HL-60 (cell line): ENCODE measurements around the gene SCNN1G.

Experiments
- DNase-seq, 2 experiments: peaks; one replicate each; pipeline ENCODE4 v3.0.0-alpha.2; 2010 to 2020; ENCODE audit warnings: low read depth in 1 of 2, low spot score in 1 of 2
- H3K27ac ChIP-seq: fragments of 250-450 bp; sonication (Bioruptor Pico); replicated peaks from 2 replicates; pipeline ENCODE4 v1.5.1; 2020; ENCODE audit warnings: mild to moderate bottlenecking, moderate library complexity
- H3K27me3 ChIP-seq: fragments of 250-450 bp; sonication (Bioruptor Pico); 2 replicates; pipeline ENCODE4 v1.5.1; 2021; ENCODE audit warnings: mild to moderate bottlenecking, moderate library complexity; ENCODE audit not compliant: insufficient read depth, poor library complexity, severe bottlenecking
- H3K4me3 ChIP-seq: replicated peaks from 2 replicates; pipeline ENCODE4 v1.5.1; 2011; ENCODE audit warnings: mild to moderate bottlenecking, control low read depth, low read length; ENCODE audit not compliant: insufficient read depth
- GABPA ChIP-seq: IDR thresholded peaks from 2 replicates; pipeline ENCODE4 v1.6.1; 2012; ENCODE audit warnings: low read depth
- POLR2AphosphoS5 ChIP-seq: IDR thresholded peaks from 2 replicates; pipeline ENCODE4 v1.6.1; 2012; ENCODE audit warnings: low read depth
- SPI1 ChIP-seq: IDR thresholded peaks from 2 replicates; pipeline ENCODE4 v1.6.1; 2012; ENCODE audit warnings: low read depth, mild to moderate bottlenecking, borderline replicate concordance
- TF ChIP-seq, protein P1 (sequence below): IDR thresholded peaks from 2 replicates; pipeline ENCODE4 v1.6.1; 2012; ENCODE audit warnings: low read depth; ENCODE audit not compliant: insufficient replicate concordance
- TF ChIP-seq, protein P2 (sequence below): IDR thresholded peaks from one replicate; pipeline ENCODE4 v1.5.1; 2011; ENCODE audit warnings: low read length, control low read depth, inconsistent platforms; ENCODE audit not compliant: insufficient read depth

SCNN1G gene

DNA sequence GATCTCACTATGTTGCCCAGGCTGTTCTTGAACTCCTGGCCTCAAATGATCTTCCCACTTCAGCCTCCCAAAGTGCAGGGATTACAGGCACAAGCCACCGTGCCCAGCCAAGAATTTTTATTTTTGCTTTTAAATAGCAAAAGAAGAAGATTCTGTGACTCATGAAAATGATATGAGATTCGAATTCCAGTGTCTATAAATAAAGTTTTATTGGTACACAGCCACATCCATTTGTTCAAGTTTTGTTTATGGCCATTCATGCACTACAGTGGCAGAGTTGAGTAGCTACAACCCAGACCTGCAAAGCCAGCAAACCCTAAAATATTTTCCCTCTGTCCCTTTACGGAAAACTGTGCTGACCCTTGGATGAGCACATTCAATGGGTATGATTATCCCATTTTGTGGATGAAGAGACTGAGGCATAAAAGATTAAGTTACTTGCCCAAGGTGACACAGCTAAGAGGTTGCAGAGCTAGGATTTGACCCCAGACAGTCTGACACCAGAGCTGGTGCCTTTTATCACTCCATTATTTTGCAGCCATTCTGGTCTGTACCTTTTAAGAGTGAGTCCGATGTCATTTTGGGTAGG is 34.2 kb downstream of the SCNN1G start:
- DNase-seq, result no peak
- TF ChIP-seq SPI1 (no peak), POLR2AphosphoS5 (no peak)
- TF ChIP-seq, protein P1, sequence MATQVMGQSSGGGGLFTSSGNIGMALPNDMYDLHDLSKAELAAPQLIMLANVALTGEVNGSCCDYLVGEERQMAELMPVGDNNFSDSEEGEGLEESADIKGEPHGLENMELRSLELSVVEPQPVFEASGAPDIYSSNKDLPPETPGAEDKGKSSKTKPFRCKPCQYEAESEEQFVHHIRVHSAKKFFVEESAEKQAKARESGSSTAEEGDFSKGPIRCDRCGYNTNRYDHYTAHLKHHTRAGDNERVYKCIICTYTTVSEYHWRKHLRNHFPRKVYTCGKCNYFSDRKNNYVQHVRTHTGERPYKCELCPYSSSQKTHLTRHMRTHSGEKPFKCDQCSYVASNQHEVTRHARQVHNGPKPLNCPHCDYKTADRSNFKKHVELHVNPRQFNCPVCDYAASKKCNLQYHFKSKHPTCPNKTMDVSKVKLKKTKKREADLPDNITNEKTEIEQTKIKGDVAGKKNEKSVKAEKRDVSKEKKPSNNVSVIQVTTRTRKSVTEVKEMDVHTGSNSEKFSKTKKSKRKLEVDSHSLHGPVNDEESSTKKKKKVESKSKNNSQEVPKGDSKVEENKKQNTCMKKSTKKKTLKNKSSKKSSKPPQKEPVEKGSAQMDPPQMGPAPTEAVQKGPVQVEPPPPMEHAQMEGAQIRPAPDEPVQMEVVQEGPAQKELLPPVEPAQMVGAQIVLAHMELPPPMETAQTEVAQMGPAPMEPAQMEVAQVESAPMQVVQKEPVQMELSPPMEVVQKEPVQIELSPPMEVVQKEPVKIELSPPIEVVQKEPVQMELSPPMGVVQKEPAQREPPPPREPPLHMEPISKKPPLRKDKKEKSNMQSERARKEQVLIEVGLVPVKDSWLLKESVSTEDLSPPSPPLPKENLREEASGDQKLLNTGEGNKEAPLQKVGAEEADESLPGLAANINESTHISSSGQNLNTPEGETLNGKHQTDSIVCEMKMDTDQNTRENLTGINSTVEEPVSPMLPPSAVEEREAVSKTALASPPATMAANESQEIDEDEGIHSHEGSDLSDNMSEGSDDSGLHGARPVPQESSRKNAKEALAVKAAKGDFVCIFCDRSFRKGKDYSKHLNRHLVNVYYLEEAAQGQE, result no peak
- TF ChIP-seq, protein P2, sequence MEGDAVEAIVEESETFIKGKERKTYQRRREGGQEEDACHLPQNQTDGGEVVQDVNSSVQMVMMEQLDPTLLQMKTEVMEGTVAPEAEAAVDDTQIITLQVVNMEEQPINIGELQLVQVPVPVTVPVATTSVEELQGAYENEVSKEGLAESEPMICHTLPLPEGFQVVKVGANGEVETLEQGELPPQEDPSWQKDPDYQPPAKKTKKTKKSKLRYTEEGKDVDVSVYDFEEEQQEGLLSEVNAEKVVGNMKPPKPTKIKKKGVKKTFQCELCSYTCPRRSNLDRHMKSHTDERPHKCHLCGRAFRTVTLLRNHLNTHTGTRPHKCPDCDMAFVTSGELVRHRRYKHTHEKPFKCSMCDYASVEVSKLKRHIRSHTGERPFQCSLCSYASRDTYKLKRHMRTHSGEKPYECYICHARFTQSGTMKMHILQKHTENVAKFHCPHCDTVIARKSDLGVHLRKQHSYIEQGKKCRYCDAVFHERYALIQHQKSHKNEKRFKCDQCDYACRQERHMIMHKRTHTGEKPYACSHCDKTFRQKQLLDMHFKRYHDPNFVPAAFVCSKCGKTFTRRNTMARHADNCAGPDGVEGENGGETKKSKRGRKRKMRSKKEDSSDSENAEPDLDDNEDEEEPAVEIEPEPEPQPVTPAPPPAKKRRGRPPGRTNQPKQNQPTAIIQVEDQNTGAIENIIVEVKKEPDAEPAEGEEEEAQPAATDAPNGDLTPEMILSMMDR, result no peak

DNA sequence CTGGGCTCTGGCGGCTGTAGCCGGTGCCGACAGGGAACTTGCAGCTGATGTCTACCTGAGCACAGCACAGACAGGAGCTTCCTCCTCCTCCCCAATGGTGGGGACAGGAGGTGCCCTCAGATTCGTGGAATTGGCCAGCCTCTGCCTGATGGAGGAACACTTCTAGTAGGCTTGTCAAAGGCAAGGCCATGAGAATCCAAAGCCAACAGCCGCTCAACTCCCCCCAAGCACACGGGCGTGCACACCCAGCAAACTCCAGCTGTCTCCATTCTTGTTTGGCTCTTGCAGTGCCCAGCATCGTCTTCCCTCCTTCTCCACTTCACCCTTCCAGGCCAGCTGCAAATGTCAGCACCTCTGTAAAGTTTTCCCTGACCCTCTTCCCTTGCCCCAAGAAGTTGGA is 35.1 kb downstream of the SCNN1G start:
- H3K4me3 ChIP-seq, result no peak overlapping the region
- H3K27me3 ChIP-seq, result no peaks in the 10 kb centered on the region
- DNase-seq, result no peak
- TF ChIP-seq SPI1 (no peak), GABPA (no peak), POLR2AphosphoS5 (no peak)
- TF ChIP-seq, protein P2, result no peak
- TF ChIP-seq, protein P1, result no peak
- no peak overlapping the region for H3K27ac ChIP-seq

More for the DNA sequence above, 34.2 kb downstream of the SCNN1G start:
- no peak overlapping the region for H3K4me3 ChIP-seq
- H3K27ac ChIP-seq, result no peak overlapping the region
- no peaks in the 10 kb centered on the region for H3K27me3 ChIP-seq

DNA sequence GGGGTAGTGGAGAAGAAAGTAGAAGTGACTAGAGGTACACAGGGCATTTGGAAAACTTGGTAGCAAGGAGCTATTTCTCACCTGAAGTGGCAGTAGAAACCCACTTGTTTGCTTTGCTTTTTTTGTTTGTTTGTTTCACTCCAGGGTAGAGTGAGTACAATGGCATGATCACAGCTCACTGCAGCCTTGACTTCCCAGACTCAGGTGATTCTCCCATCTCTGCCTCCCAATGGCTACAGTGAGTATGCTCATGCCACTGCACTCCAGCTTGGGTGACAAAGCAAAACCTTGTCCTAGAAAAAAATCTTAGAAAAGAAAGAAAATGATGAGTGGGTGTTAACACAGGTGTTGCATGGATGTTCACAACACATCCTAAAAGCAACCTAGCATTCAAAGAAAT is 40.4 kb downstream of the SCNN1G start:
- Histone ChIP-seq H3K4me3 (no peak overlapping the region), H3K27me3 (peaks cover 2% of the 10 kb centered on the region), H3K27ac (no peak overlapping the region)
- no peak for DNase-seq
- TF ChIP-seq, protein P1, result no peak
- TF ChIP-seq POLR2AphosphoS5, result no peak
- no peak for TF ChIP-seq GABPA
- no peak for TF ChIP-seq SPI1
